Transverse colon (tissue), 4 donors: ENCODE measurements around the gene SPATA17. TPM values are rescaled to one million over a fixed set of nuclear protein-coding genes. Genes with fewer than 3 reads are reported as not detected.

ENCODE experiments used
- DNase-seq: peaks from one replicate; pipeline ENCODE4 v3.0.0-alpha.2; 2019
- H3K27ac ChIP-seq, 4 donors: fragments of 200-600 bp; sonication (generic); 2 replicates each; pipeline ENCODE4 v1.5.1; 2016 to 2018; ENCODE audit warnings: inconsistent platforms in 4 of 4
- H3K27me3 ChIP-seq: fragments of 200-600 bp; sonication (generic); 2 replicates; pipeline ENCODE4 v1.5.1; 2017; ENCODE audit warnings: inconsistent platforms
- H3K36me3 ChIP-seq, 4 donors: fragments of 200-600 bp; sonication (generic); 2 replicates each; pipeline ENCODE4 v1.5.1; 2017 to 2019; ENCODE audit warnings: inconsistent platforms in 4 of 4
- H3K4me1 ChIP-seq, 4 donors: fragments of 200-600 bp; sonication (generic); 2 replicates each; pipeline ENCODE4 v1.5.1; 2017 to 2020; ENCODE audit warnings: inconsistent platforms in 4 of 4
- H3K4me3 ChIP-seq, 4 donors: fragments of 200-600 bp; sonication (generic); 1 replicate in 1 of 4; 2 replicates in 3 of 4; pipeline versions ENCODE4 v1.5.1 to v1.6.1; 2017 to 2019; ENCODE audit warnings: inconsistent platforms in 4 of 4
- H3K9me3 ChIP-seq, 2 donors: fragments of 200-600 bp; sonication (generic); 2 replicates each; pipeline ENCODE4 v1.5.1; 2017 to 2019; ENCODE audit warnings: inconsistent platforms in 2 of 2
- EP300 ChIP-seq: sonication (generic); formaldehyde crosslinking; IDR thresholded peaks from one replicate; pipeline ENCODE4 v1.6.1; 2017; ENCODE audit warnings: antibody characterized with exemption, low read depth
- POLR2A ChIP-seq: fragments of 450-650 bp; IDR thresholded peaks from one replicate; pipeline ENCODE4 v1.6.1; 2016; ENCODE audit warnings: antibody characterized with exemption, mild to moderate bottlenecking, moderate library complexity
- POLR2AphosphoS5 ChIP-seq, 3 donors: sonication (generic); formaldehyde crosslinking; IDR thresholded peaks; one replicate each; pipeline ENCODE4 v1.6.1; 2016; ENCODE audit warnings: antibody characterized with exemption in 3 of 3
- WGBS, 2 donors: methylation state at CpG; one replicate each; pipeline ENCODE4 v1.1.5; 2018; ENCODE audit warnings: low coverage in 1 of 2; 5-methylcytosine and 5-hydroxymethylcytosine counted together
- in situ Hi-C, 4 donors: fragments of 200-750 bp; cut with MboI; loops; one replicate each; pipeline versions ENCODE4 v1.15.0 to v1.15.1; 2017; ENCODE audit warnings: low sequenced_read_pairs in 3 of 4, low pct_ligation_motif_present in 1 of 4, low pct_unique_long_range_greater_than_20kb in 1 of 4
- intact Hi-C: fragments of 100-400 bp; cut with DNase I; formaldehyde crosslinking; loops from one replicate; pipeline ENCODE4 v1.15.1; 2023; ENCODE audit warnings: low total_unique reads
- total RNA-seq, 4 donors: library from RNA; depleted of rRNA; stranded (reverse); fragments of >200 nt; gene quantifications; one replicate each; pipeline ENCODE4 v1.1.0, GENCODE V29; 2016
- TF ChIP-seq, protein P1 (sequence below), 5 experiments: fragments of 200-600 bp in 3 of 5; fragments of 450-650 bp in 2 of 5; sonication (generic) in 3 of 5; IDR thresholded peaks; 1 replicate in 2 of 5; 2 replicates in 3 of 5; pipeline ENCODE4 v1.5.1; 2016 to 2017; ENCODE audit warnings: antibody characterized with exemption in 5 of 5, inconsistent platforms in 3 of 5, mild to moderate bottlenecking in 2 of 5, moderate library complexity in 1 of 5

Gene SPATA17
- total RNA-seq, 4 donors from 2014 or later = under 0.01 TPM; not detected in 2

DNA sequence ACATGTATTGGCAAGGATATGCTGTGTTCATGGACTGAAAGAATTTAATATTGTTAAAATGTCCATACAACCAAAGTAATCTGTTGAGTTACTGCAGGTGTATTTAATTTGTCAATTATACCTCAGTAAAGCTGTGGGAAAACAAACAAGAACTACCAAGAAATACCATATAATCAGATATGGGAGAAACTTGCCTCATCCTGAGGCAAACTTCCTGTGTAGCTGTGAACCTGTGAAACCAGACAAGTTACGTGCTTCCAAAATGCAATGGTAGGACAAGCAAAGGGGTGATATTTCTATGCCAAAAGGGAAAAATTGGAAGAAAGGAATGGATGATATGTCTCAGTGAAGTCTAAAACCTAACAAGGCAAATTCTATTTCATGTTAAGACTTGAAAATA, 174.6 kb downstream of the SPATA17 start:
- no peak for DNase-seq
- Histone ChIP-seq H3K36me3 (no peaks in the 10 kb centered on the region), H3K27me3 (no peaks in the 10 kb centered on the region), H3K4me3 (no peak overlapping the region), H3K4me1 (no peaks in the 10 kb centered on the region), H3K27ac (no peak overlapping the region), H3K9me3 (no peaks in the 10 kb centered on the region)
- intact Hi-C loops (no loop called here), in situ Hi-C loops (no loop called here)
- WGBS, 2 donors = 57 to 74% methylated on average over 1 of the region's 1 CpG
- TF ChIP-seq, protein P1, sequence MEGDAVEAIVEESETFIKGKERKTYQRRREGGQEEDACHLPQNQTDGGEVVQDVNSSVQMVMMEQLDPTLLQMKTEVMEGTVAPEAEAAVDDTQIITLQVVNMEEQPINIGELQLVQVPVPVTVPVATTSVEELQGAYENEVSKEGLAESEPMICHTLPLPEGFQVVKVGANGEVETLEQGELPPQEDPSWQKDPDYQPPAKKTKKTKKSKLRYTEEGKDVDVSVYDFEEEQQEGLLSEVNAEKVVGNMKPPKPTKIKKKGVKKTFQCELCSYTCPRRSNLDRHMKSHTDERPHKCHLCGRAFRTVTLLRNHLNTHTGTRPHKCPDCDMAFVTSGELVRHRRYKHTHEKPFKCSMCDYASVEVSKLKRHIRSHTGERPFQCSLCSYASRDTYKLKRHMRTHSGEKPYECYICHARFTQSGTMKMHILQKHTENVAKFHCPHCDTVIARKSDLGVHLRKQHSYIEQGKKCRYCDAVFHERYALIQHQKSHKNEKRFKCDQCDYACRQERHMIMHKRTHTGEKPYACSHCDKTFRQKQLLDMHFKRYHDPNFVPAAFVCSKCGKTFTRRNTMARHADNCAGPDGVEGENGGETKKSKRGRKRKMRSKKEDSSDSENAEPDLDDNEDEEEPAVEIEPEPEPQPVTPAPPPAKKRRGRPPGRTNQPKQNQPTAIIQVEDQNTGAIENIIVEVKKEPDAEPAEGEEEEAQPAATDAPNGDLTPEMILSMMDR (IDR thresholded peaks at IDR 0.05) = no peak
- TF ChIP-seq EP300 = no peak
- no peak for TF ChIP-seq POLR2A
- TF ChIP-seq POLR2AphosphoS5 (IDR thresholded peaks at IDR 0.05) = no peak

DNA sequence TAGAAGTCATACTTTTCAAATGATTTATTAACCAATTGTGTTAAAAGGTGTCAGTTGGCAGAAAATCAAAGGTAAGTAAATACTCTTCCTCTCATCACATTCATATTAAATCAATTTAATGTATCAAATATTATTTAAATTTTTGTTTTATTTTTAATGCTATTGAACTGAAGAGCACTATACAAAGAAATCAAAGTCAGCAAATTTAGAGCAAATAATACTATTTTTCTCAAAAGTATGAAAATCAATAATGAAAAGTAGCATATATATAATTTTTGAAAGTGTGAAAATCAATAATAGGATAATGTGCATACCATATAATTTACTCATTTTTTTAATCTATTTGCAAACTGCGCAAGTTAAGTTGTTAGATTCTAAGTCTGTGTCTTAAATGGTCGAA, 181.0 kb downstream of the SPATA17 start:
- H3K4me3 ChIP-seq = no peak overlapping the region
- intact Hi-C loops (no loop called here), in situ Hi-C loops (no loop called here)
- no peaks in the 10 kb centered on the region for H3K9me3 ChIP-seq
- WGBS, 2 donors = 83 to 87% methylated on average over 2 of the region's 2 CpGs
- TF ChIP-seq POLR2A (no peak), POLR2AphosphoS5 (IDR thresholded peaks at IDR 0.05) (no peak), EP300 (no peak)
- TF ChIP-seq, protein P1 (IDR thresholded peaks at IDR 0.05) = no peak
- H3K27ac ChIP-seq = no peak overlapping the region
- H3K27me3 ChIP-seq = no peaks in the 10 kb centered on the region
- no peaks in the 10 kb centered on the region for H3K36me3 ChIP-seq
- H3K4me1 ChIP-seq = no peaks in the 10 kb centered on the region
- no peak for DNase-seq

DNA sequence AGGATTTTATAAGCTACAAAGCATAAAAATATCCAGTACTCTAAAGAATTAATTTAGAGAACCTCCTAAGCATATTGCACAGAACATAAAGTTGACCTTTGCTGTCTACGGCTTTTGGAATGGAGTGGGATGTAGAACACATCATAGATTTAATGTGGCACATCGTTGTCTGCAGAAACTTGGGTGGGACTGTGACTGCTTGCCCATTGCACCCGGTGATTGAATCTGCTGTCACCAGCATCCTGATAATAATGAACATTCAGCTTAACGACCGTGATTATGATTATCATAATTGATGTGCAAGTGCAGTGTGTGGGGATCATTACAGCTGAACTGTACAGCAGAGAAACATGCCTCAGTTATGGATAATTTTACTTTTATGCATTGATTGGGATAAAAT, 181.9 kb downstream of the SPATA17 start:
- no peaks in the 10 kb centered on the region for H3K36me3 ChIP-seq
- TF ChIP-seq POLR2A (no peak), EP300 (no peak), POLR2AphosphoS5 (IDR thresholded peaks at IDR 0.05) (no peak)
- TF ChIP-seq, protein P1 (IDR thresholded peaks at IDR 0.05) = no peak
- no peaks in the 10 kb centered on the region for H3K27me3 ChIP-seq
- H3K4me3 ChIP-seq = no peak overlapping the region
- no peaks in the 10 kb centered on the region for H3K9me3 ChIP-seq
- in situ Hi-C loops = no loop called here
- no peak overlapping the region for H3K27ac ChIP-seq
- DNase-seq = no peak
- WGBS, 2 donors = 79 to 100% methylated on average over 2 to 5 of the region's 5 CpGs
- intact Hi-C loops = no loop called here
- no peaks in the 10 kb centered on the region for H3K4me1 ChIP-seq

DNA sequence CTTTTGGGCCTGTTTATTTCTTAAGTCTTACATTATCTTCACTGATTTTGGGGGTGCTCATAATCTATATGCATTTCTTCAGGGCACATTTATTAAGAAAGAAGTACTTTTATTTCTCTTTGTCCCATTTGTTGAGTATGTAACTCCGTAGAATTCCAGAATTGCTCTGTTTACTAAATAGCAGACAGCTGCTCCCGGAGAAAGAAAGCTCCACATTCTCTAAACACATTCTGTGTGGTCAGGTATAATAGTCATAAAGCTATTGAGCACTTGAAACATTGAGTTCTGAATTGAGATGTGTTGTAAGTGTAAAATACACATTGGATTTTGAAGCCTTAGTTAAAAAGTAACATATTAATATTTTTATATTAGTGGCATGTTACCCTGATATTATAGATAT, 206.5 kb downstream of the SPATA17 start:
- no peak overlapping the region for H3K27ac ChIP-seq
- intact Hi-C loops = no loop called here
- no peak overlapping the region for H3K4me3 ChIP-seq
- DNase-seq = no peak
- H3K9me3 ChIP-seq = no peaks in the 10 kb centered on the region
- no peaks in the 10 kb centered on the region for H3K36me3 ChIP-seq
- H3K27me3 ChIP-seq = no peaks in the 10 kb centered on the region
- in situ Hi-C loops = no loop called here
- H3K4me1 ChIP-seq = no peaks in the 10 kb centered on the region
- no peak for TF ChIP-seq EP300
- WGBS, 2 donors = 65 to 70% methylated on average over 2 of the region's 2 CpGs

DNA sequence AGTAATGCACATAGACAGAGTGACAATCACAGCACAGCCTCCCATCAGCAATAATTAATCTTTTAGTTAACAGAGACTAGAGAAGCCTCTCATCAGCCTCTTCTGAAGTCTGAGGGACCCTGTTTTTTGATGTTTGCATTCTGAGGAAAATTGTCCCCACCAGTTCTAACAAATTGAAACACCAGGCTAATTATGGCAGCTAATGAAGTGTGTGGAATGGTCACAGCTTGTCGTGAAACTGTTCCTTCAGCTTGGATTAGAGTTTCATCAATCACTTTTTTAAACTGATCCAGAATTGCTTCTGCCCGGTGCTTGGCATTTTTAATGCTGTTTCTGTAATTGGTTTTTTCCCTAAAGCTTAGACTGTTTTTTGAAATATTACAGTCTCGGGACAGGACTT, 208.0 kb downstream of the SPATA17 start:
- TF ChIP-seq POLR2AphosphoS5 (IDR thresholded peaks at IDR 0.05) (no peak), POLR2A (no peak), EP300 (no peak)
- TF ChIP-seq, protein P1 (IDR thresholded peaks at IDR 0.05) = no peak

More for the DNA sequence above, 208.0 kb downstream of the SPATA17 start:
- DNase-seq = no peak
- intact Hi-C loops = no loop called here
- no peaks in the 10 kb centered on the region for H3K9me3 ChIP-seq
- H3K4me3 ChIP-seq = no peak overlapping the region
- 75 to 89% methylated on average over 2 to 3 of the region's 3 CpGs for WGBS, 2 donors
- H3K4me1 ChIP-seq = no peaks in the 10 kb centered on the region
- H3K36me3 ChIP-seq = no peaks in the 10 kb centered on the region
- no peak overlapping the region for H3K27ac ChIP-seq
- H3K27me3 ChIP-seq = no peaks in the 10 kb centered on the region
- in situ Hi-C loops = no loop called here
